ENCODE results near the gene PCED1A. TPM values are rescaled to one million over a fixed set of nuclear protein-coding genes. Genes with fewer than 3 reads are reported as not detected.

PCED1A gene
- total and polyA plus RNA-seq, 2 of the 8 experiments (the other 6 are each of a cell fraction or from before 2014, with no cell fraction given): 13.4 to 18.9 TPM

DNA sequence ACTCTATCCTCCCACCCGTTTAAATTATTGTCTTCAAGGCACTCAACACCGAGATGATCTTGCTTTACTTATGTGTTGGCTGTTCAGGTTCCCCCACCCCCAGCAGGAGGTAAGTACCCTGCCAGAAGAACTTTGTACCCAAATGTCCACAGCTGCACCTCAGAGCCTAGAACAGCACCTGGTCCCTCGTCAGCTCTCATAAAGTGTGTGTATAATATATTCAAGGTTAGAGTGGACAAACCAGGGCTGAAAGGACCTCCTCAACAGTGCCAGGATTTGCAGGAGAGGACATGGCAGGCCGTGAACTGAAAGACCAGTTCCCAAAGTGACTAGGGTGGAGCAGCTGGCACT, 34.1 kb downstream of the PCED1A start:
- H2BK15ac ChIP-seq (ENCODE audit: low read length): no peak overlapping the region
- no peaks in the 10 kb centered on the region for H3K79me2 ChIP-seq (ENCODE audit: control insufficient read depth in 1 of 2, insufficient read depth in 2 of 2, low read length in 2 of 2)
- CTCF ChIA-PET (ENCODE audit: partially characterized antibody): interaction anchor here (2.0 kb wide), 1 partner anchor 49 kb away, joined by 8 read pairs; no protein-coding TSS in a partner anchor
- TF ChIP-seq CTBP2 (IDR thresholded peaks at IDR 0.05; ENCODE audit: borderline replicate concordance, insufficient read depth, insufficient read length, low read length) (no peak), SRF (IDR thresholded peaks at IDR 0.05; ENCODE audit: low read depth, low read length) (no peak), EGR1 (IDR thresholded peaks at IDR 0.05; ENCODE audit: borderline replicate concordance, low read depth, low read length) (no peak), FOSL1 (IDR thresholded peaks at IDR 0.05; ENCODE audit: insufficient read depth, low read depth, low read length) (no peak), YY1 (IDR thresholded peaks at IDR 0.05; ENCODE audit: low read depth, low read length) (no peak)
- TF ChIP-seq, protein P1, sequence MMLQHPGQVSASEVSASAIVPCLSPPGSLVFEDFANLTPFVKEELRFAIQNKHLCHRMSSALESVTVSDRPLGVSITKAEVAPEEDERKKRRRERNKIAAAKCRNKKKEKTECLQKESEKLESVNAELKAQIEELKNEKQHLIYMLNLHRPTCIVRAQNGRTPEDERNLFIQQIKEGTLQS (IDR thresholded peaks at IDR 0.05; ENCODE audit: insufficient read depth, low read depth, low read length): no peak
- no peak overlapping the region for H3K27ac ChIP-seq (ENCODE audit: low read depth, low read length)
- H3K9ac ChIP-seq (replicated peaks in 1 of 4; ENCODE audit: extremely low read depth in 1 of 4, low read depth in 3 of 4, low read length in 3 of 4): no peak overlapping the region
- no peak overlapping the region for H4K8ac ChIP-seq (ENCODE audit: extremely low read depth, insufficient read depth, low read length)
- H3K23ac ChIP-seq (ENCODE audit: insufficient read length): no peak overlapping the region
- H3K18ac ChIP-seq (ENCODE audit: extremely low read depth, low read length): no peak overlapping the region
- no peak overlapping the region for H4K91ac ChIP-seq (replicated peaks; ENCODE audit: insufficient read length, low read length)
- H3K36me3 ChIP-seq (ENCODE audit: control insufficient read depth in 2 of 4, insufficient read depth in 4 of 4, low read length in 3 of 4): no peaks in the 10 kb centered on the region
- POLR2A ChIA-PET (ENCODE audit: partially characterized antibody): interaction anchor here (1.4 kb wide), 1 partner anchor 51 kb away, joined by 4 read pairs; no protein-coding TSS in a partner anchor
- H3K4me1 ChIP-seq (replicated peaks in 1 of 4; ENCODE audit: control insufficient read depth in 3 of 4, insufficient read depth in 4 of 4, low read length in 3 of 4): peaks cover 0 to 13% (median 10%) of the 10 kb centered on the region in 4 experiments; a peak in 6 of 7 replicates
- peaks cover 41 to 66% (median 60%) of the 10 kb centered on the region in 4 experiments for H3K27me3 ChIP-seq (replicated peaks in 1 of 4; ENCODE audit: control insufficient read depth in 3 of 4, extremely low read depth in 1 of 4, insufficient read depth in 3 of 4, low read length in 3 of 4)
- peak overlapping the region in 1 of 2 experiments; percentile 79; a peak in 1 of 4 replicates for H3K4me2 ChIP-seq (ENCODE audit: insufficient read depth in 1 of 2, low read depth in 2 of 2, low read length in 2 of 2)
- no peak overlapping the region for H3K14ac ChIP-seq (ENCODE audit: insufficient read length)
- H3K9me3 ChIP-seq (ENCODE audit: insufficient read depth in 2 of 2, low read depth in 1 of 2, low read length in 1 of 2): no peaks in the 10 kb centered on the region
- no peak overlapping the region for H3K4ac ChIP-seq (replicated peaks; ENCODE audit: insufficient read length, low read depth, low read length)
- FAIRE-seq (no peak), DNase-seq (ENCODE audit: low read depth in 1 of 2, low spot score in 2 of 2) (no peak)
- no peak overlapping the region for H2BK20ac ChIP-seq (ENCODE audit: low read length)
- H2BK5ac ChIP-seq (ENCODE audit: low read depth, low read length): no peak overlapping the region
- no peak overlapping the region for H3K4me3 ChIP-seq (ENCODE audit: extremely low read depth in 1 of 4, insufficient read depth in 2 of 4, low read depth in 3 of 4, low read length in 4 of 4)
- no peaks in the 10 kb centered on the region for H3K79me1 ChIP-seq (ENCODE audit: low read depth, low read length)
- H2AFZ ChIP-seq (ENCODE audit: low read length): no peak overlapping the region
- H4K5ac ChIP-seq (ENCODE audit: insufficient read length, low read depth, low read length): no peak overlapping the region
- H3K23me2 ChIP-seq (ENCODE audit: low read depth, low read length): peaks cover 7% of the 10 kb centered on the region; the same call in 1 of the 2 replicates
- no peak overlapping the region for H2AK5ac ChIP-seq (ENCODE audit: low read depth, low read length)
- peaks cover 0 to 2% of the 10 kb centered on the region in 2 experiments for H4K20me1 ChIP-seq (replicated peaks in 1 of 2; ENCODE audit: control insufficient read depth in 1 of 2, insufficient read depth in 2 of 2, low read length in 2 of 2)
- H3K56ac ChIP-seq (replicated peaks; ENCODE audit: insufficient read length, low read depth, low read length): no peak overlapping the region
- 79% methylated on average over 4 of the region's 4 CpGs; no CpG with 5 or more reads in 1 of the 2 experiments for WGBS, 2 experiments (ENCODE audit: extremely low coverage in 1 of 2, insufficient coverage in 1 of 2, insufficient read length in 1 of 2, insufficient replicate concordance in 2 of 2, low coverage in 1 of 2, low lambda C conversion rate in 2 of 2, missing lambda C conversion rate in 1 of 2)
- no peak overlapping the region for H2BK120ac ChIP-seq (replicated peaks; ENCODE audit: low read depth, low read length)
- H2BK12ac ChIP-seq (ENCODE audit: low read depth, low read length): no peak overlapping the region

Data from H1 (cell line).